Neuronal stem cell (in vitro differentiated cells): ENCODE measurements around the gene HSDL1. TPM values are rescaled to one million over a fixed set of nuclear protein-coding genes. Genes with fewer than 3 reads are reported as not detected.

ENCODE experiments used
- DNase-seq: peaks from one replicate; pipeline ENCODE4 v3.0.0-alpha.2; 2013; ENCODE audit warnings: low spot score
- H2AFZ ChIP-seq: one replicate; pipeline ENCODE4 v1.6.1; 2013; ENCODE audit warnings: mild to moderate bottlenecking, low read length, inconsistent platforms
- H2AK5ac ChIP-seq: 2 replicates; pipeline ENCODE4 v1.6.1; 2013; ENCODE audit warnings: low read depth, mild to moderate bottlenecking, inconsistent platforms, low read length, moderate library complexity, mixed read lengths
- H2BK120ac ChIP-seq: 2 replicates; pipeline ENCODE4 v1.6.1; 2013; ENCODE audit warnings: low read depth, mild to moderate bottlenecking, inconsistent platforms, low read length, moderate library complexity, mixed read lengths
- H2BK12ac ChIP-seq: one replicate; pipeline ENCODE4 v1.6.1; 2013; ENCODE audit warnings: low read length, inconsistent platforms
- H2BK15ac ChIP-seq: 2 replicates; pipeline ENCODE4 v1.6.1; 2013; ENCODE audit warnings: mild to moderate bottlenecking, low read length, inconsistent platforms, mixed read lengths
- H2BK5ac ChIP-seq: one replicate; pipeline ENCODE4 v1.6.1; 2013; ENCODE audit warnings: inconsistent platforms, mild to moderate bottlenecking, low read length, moderate library complexity
- H3K14ac ChIP-seq: one replicate; pipeline ENCODE4 v1.6.1; 2013; ENCODE audit warnings: low read length, inconsistent platforms
- H3K18ac ChIP-seq: 2 replicates; pipeline ENCODE4 v1.6.1; 2013; ENCODE audit warnings: low read length, inconsistent platforms
- H3K23ac ChIP-seq: 2 replicates; pipeline ENCODE4 v1.6.1; 2013; ENCODE audit warnings: low read depth, mild to moderate bottlenecking, mixed read lengths, low read length, inconsistent platforms; ENCODE audit not compliant: poor library complexity
- H3K27ac ChIP-seq: replicated peaks from 3 replicates; pipeline ENCODE4 v1.5.1; 2013; ENCODE audit warnings: low read length, inconsistent platforms
- H3K27me3 ChIP-seq, 3 experiments: 2 replicates each; pipeline ENCODE4 v1.6.1; 2013; ENCODE audit warnings: low read length in 3 of 3, mild to moderate bottlenecking in 2 of 3, inconsistent platforms in 1 of 3, low read depth in 1 of 3, mixed read lengths in 1 of 3, moderate library complexity in 1 of 3; ENCODE audit not compliant: control insufficient read depth in 3 of 3, insufficient read depth in 3 of 3
- H3K36me3 ChIP-seq, 2 donors: replicated peaks in 1 of 2; 2 replicates each; pipeline ENCODE4 v1.6.1; 2013; ENCODE audit warnings: low read length in 2 of 2; ENCODE audit not compliant: control insufficient read depth in 2 of 2, insufficient read depth in 2 of 2
- H3K4ac ChIP-seq: 2 replicates; pipeline ENCODE4 v1.6.1; 2013; ENCODE audit warnings: inconsistent platforms, mild to moderate bottlenecking, low read length, moderate library complexity
- H3K4me1 ChIP-seq, 2 donors: 1 replicate in 1 of 2; 2 replicates in 1 of 2; pipeline ENCODE4 v1.6.1; 2013; ENCODE audit warnings: low read length in 2 of 2, low read depth in 1 of 2; ENCODE audit not compliant: control insufficient read depth in 2 of 2, insufficient read depth in 1 of 2
- H3K4me2 ChIP-seq: one replicate; pipeline ENCODE4 v1.6.1; 2013; ENCODE audit warnings: mild to moderate bottlenecking, low read length, inconsistent platforms; ENCODE audit not compliant: insufficient read depth, poor library complexity, severe bottlenecking
- H3K4me3 ChIP-seq, 2 donors: 2 replicates each; pipeline ENCODE4 v1.5.1; 2013; ENCODE audit warnings: low read length in 2 of 2, mild to moderate bottlenecking in 2 of 2, inconsistent platforms in 1 of 2, moderate library complexity in 1 of 2
- H3K79me1 ChIP-seq: one replicate; pipeline ENCODE4 v1.6.1; 2013; ENCODE audit warnings: low read depth, mild to moderate bottlenecking, inconsistent platforms, low read length, moderate library complexity
- H3K9ac ChIP-seq: one replicate; pipeline ENCODE4 v1.6.1; 2013; ENCODE audit warnings: mild to moderate bottlenecking, low read depth, low read length, inconsistent platforms; ENCODE audit not compliant: poor library complexity
- H3K9me3 ChIP-seq, 2 donors: replicated peaks in 1 of 2; 2 replicates each; pipeline versions ENCODE3 to v1.6.1; 2013; ENCODE audit warnings: low read length in 2 of 2, mild to moderate bottlenecking in 2 of 2, inconsistent platforms in 1 of 2, low read depth in 1 of 2, mixed read lengths in 1 of 2, moderate library complexity in 1 of 2; ENCODE audit not compliant: control insufficient read depth in 2 of 2, insufficient read depth in 1 of 2
- H4K8ac ChIP-seq: one replicate; pipeline ENCODE4 v1.6.1; 2013; ENCODE audit warnings: low read depth, mild to moderate bottlenecking, inconsistent platforms, low read length, moderate library complexity
- H4K91ac ChIP-seq: one replicate; pipeline ENCODE4 v1.6.1; 2013; ENCODE audit warnings: low read length, low read depth, mild to moderate bottlenecking, inconsistent platforms; ENCODE audit not compliant: poor library complexity
- WGBS, 2 donors: extraction: QIAGEN DNeasy Blood & Tissue Kit; methylation state at CpG; one replicate each; pipeline ENCODE4 v1.1.7; 2013; ENCODE audit warnings: missing lambda C conversion rate in 2 of 2, mixed read lengths in 1 of 2; ENCODE audit not compliant: insufficient read length in 2 of 2, insufficient replicate concordance in 1 of 2; ENCODE audit errors: extremely low coverage in 2 of 2; 5-methylcytosine and 5-hydroxymethylcytosine counted together
- polyA plus RNA-seq, 2 experiments: library from polyadenylated mRNA; stranded (reverse); fragments of 200-250 nt; gene quantifications; one replicate each; pipeline ENCODE4 v1.2.3, GENCODE V29; 2013

The HSDL1 gene
- polyA plus RNA-seq (2013, experiment 1 of 2), result 43.5 TPM
- polyA plus RNA-seq (2013, experiment 2 of 2), result 44.6 TPM

DNA sequence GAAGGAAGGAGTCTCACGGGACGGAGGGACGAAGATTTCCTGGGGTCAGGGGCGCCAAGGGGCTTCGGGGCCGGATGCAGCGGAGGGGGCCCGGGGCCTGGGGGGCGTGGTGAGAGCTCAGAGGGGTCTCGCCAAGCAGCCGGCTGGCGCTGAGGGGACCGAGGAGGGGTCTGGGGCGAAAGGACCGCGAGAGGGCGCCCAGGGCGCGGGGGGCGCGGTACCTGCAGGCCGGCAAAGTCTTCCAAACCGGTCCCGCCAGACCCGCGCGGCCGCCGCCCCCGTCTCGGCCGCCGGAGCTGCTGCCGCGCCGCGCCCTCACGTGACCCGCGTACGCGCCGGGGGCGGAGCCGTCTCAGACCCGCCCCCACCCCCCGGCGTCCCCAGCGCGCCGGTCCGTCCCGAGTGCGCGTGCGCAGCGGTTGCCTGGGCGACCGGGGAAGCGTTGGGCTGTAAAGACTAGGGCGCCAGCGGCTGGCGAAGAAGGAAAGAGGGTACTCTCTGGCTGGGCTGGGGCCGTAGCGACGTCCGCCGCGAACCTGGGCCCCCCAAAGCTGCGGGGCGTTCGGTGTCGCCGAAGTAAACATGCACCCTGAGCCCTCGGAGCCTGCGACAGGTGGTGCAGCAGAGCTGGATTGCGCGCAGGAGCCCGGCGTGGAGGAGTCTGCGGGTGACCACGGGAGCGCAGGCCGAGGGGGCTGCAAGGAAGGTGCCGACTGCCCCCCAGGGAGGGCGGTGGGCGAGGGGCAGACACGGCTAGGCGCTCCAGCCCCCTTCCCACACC, at the start of gene HSDL1, which contains the start of gene DNAAF1:
Gene HSDL1 (minus strand): TSS at position 319 of the 781 bp plus-strand sequence. CDS start 13,856 bp downstream, outside the sequence.
Gene DNAAF1 (plus strand): TSS at position 450 of the 781 bp plus-strand sequence. CDS start 133 bp downstream, at position 583.
- Histone ChIP-seq H2AFZ (peak within 1 kb of the TSS; percentile 99), H3K23ac (peak within 1 kb of the TSS; percentile 91), H3K18ac (peak within 1 kb of the TSS; percentile 96), H3K4me1 (no peaks in the 10 kb centered on the region), H3K14ac (peak within 1 kb of the TSS; percentile 39), H2BK120ac (no peak within 1 kb of the TSS), H2AK5ac (no peak within 1 kb of the TSS), H2BK12ac (peak within 1 kb of the TSS; percentile 3), H4K8ac (no peak within 1 kb of the TSS), H3K27me3 (peaks cover 0 to 16% (median 4%) of the 10 kb centered on the region in 3 experiments), H2BK15ac (no peak within 1 kb of the TSS), H4K91ac (no peak within 1 kb of the TSS), H2BK5ac (no peak within 1 kb of the TSS), H3K27ac (peak within 1 kb of the TSS; percentile 82), H3K4me2 (peak within 1 kb of the TSS; percentile 94), H3K4ac (no peak within 1 kb of the TSS), H3K9me3 (peaks cover 2 to 14% of the 10 kb centered on the region in 2 donors), H3K4me3 (peak within 1 kb of the TSS; percentile 87 to 94), H3K36me3 (peaks cover 0 to 6% of the 10 kb centered on the region in 2 donors), H3K9ac (peak within 1 kb of the TSS; percentile 92), H3K79me1 (peaks cover 4% of the 10 kb centered on the region)
- WGBS, 2 donors, result no CpG with 5 or more reads among the region's 89 CpGs
- DNase-seq, result peak; percentile 95

DNA sequence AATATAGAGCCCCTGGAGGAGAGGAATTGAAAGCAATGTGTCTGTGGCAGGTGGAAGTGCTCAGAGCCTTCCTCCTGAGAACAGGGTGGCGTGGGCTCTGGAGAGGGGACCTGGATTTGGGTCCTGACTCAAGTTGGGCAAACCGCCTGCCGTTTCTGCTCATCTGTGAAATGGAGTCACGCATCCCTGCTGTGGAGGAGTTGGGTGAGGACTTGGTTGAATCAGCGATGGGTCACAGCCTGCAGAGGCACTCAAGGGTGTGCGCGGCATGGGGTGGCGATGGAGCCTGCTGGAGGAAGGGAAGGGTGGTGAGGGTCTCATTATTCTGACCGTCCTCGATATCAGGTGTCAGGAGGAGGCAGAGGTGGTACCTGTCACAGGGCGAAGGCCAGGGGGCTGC, 49.0 kb upstream of the HSDL1 start:
- H3K23ac ChIP-seq, result peak overlapping the region; percentile 75

DNA sequence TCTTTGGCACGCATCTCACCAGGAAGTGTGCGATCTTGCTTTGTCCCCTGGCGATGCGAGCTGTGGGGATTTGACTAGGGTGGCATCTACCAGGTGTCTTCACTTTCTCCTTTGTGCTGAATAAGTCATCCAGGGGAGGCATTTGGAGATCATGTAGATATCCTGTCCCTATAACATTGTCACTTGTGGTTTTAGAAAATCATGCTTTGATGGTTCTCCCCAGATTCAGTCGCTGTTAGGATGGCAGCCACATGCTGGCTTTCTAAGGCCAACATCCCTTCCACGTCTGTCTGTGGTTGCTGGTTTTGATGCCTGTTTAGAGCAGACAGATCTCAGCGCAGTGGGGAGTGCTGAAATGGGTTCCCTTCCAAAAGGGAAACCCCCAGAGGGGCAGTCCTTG, 48.5 kb upstream of the HSDL1 start:
- no peak for DNase-seq
- Histone ChIP-seq H3K4me1 (no peaks in the 10 kb centered on the region), H2BK120ac (no peak overlapping the region), H2BK12ac (no peak overlapping the region), H3K9ac (no peak overlapping the region), H4K91ac (no peak overlapping the region), H2BK15ac (no peak overlapping the region), H3K27ac (no peak overlapping the region), H3K4ac (no peak overlapping the region), H3K79me1 (no peaks in the 10 kb centered on the region), H2BK5ac (no peak overlapping the region), H3K27me3 (peaks cover 0 to 33% (median 0%) of the 10 kb centered on the region in 3 experiments), H4K8ac (no peak overlapping the region), H3K4me3 (no peak overlapping the region), H3K4me2 (no peak overlapping the region), H2AFZ (no peak overlapping the region), H3K23ac (no peak overlapping the region), H3K14ac (no peak overlapping the region), H3K36me3 (no peaks in the 10 kb centered on the region), H3K18ac (no peak overlapping the region), H3K9me3 (no peaks in the 10 kb centered on the region), H2AK5ac (no peak overlapping the region)
- no CpG with 5 or more reads among the region's 7 CpGs for WGBS, 2 donors

More for the DNA sequence above, 49.0 kb upstream of the HSDL1 start:
- H3K27me3 ChIP-seq, result peaks cover 0 to 39% (median 0%) of the 10 kb centered on the region in 3 experiments
- no peak overlapping the region for H3K4me3 ChIP-seq
- H3K9ac ChIP-seq, result no peak overlapping the region
- no peak overlapping the region for H2BK12ac ChIP-seq
- H3K4me1 ChIP-seq, result no peaks in the 10 kb centered on the region
- peak overlapping the region; percentile 74 for H2AK5ac ChIP-seq
- peak overlapping the region; percentile 31 for H3K18ac ChIP-seq
- no peaks in the 10 kb centered on the region for H3K9me3 ChIP-seq
- no peak for DNase-seq
- peak overlapping the region; percentile 27 for H3K4ac ChIP-seq
- H4K91ac ChIP-seq, result no peak overlapping the region
- H2BK5ac ChIP-seq, result no peak overlapping the region
- H2AFZ ChIP-seq, result no peak overlapping the region
- peak overlapping the region; percentile 43 for H3K14ac ChIP-seq
- H3K4me2 ChIP-seq, result no peak overlapping the region
- no peak overlapping the region for H3K27ac ChIP-seq
- H4K8ac ChIP-seq, result no peak overlapping the region
- peak overlapping the region; percentile 67 for H2BK15ac ChIP-seq
- no peak overlapping the region for H2BK120ac ChIP-seq
- no CpG with 5 or more reads among the region's 11 CpGs for WGBS, 2 donors
- no peaks in the 10 kb centered on the region for H3K79me1 ChIP-seq
- H3K36me3 ChIP-seq, result no peaks in the 10 kb centered on the region

DNA sequence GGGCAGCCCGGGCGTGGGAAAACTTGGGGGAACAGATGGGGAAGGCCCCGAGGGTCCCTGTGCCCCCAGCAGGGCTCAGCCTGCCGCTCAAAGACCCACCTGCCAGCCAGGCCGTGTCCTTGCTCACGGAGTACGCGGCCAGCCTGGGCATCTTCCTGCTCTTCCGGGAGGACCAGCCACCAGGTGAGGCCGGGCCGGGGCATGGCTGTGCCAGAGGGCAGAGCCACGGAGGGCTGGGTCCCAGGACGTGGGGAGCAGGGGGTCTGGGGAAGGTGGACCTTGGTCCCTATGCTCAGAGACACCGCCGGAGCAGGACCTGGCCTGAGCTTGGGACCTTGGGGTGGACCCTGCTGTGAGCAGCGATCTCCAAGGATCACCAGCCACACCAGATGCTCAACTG, 46.5 kb upstream of the HSDL1 start:
- Histone ChIP-seq H3K9me3 (no peaks in the 10 kb centered on the region), H3K4ac (no peak overlapping the region), H2AK5ac (peak overlapping the region; percentile 74), H2BK120ac (peak overlapping the region; percentile 93), H3K79me1 (peaks cover 3% of the 10 kb centered on the region), H2BK15ac (no peak overlapping the region), H3K4me2 (no peak overlapping the region), H3K27ac (no peak overlapping the region), H3K36me3 (no peaks in the 10 kb centered on the region), H2AFZ (no peak overlapping the region), H2BK5ac (no peak overlapping the region), H3K27me3 (peaks cover 0 to 14% (median 0%) of the 10 kb centered on the region in 3 experiments), H3K23ac (no peak overlapping the region), H4K91ac (no peak overlapping the region), H4K8ac (no peak overlapping the region), H3K4me3 (no peak overlapping the region), H3K9ac (no peak overlapping the region), H3K14ac (no peak overlapping the region), H2BK12ac (no peak overlapping the region), H3K4me1 (no peaks in the 10 kb centered on the region), H3K18ac (peak overlapping the region; percentile 27)
- no CpG with 5 or more reads among the region's 16 CpGs for WGBS, 2 donors
- DNase-seq, result no peak
